GM21390 (cell line): ENCODE data around the gene CASZ1.

Experiments
- ATAC-seq: cut with Tn5 transposase; IDR thresholded peaks from one replicate; pipeline ENCODE4 v1.9.1; 2021; ENCODE audit not compliant: unreplicated experiment

The CASZ1 gene

GRCh38 chr1:10615932-10616671 lies 180.3 kb downstream of the CASZ1 start:
- ATAC-seq: no peak

- ATAC-seq: no peak
These were observed 181.1 kb downstream of the CASZ1 start for GRCh38 chr1:10615332-10615731.

GRCh38 chr1:10614377-10615225 lies 181.8 kb downstream of the CASZ1 start:
- no peak for ATAC-seq

GRCh38 chr1:10613861-10614260 lies 182.6 kb downstream of the CASZ1 start:
- no peak for ATAC-seq

- no peak for ATAC-seq
These were observed 183.1 kb downstream of the CASZ1 start for GRCh38 chr1:10613340-10613739.

GRCh38 chr1:10612436-10613160 lies 183.8 kb downstream of the CASZ1 start:
- ATAC-seq: no peak

GRCh38 chr1:10610901-10611600 lies 185.4 kb downstream of the CASZ1 start:
- no peak for ATAC-seq

GRCh38 chr1:10608690-10609089 lies 187.8 kb downstream of the CASZ1 start:
- ATAC-seq: no peak

- no peak for ATAC-seq
These were observed 189.2 kb downstream of the CASZ1 start for GRCh38 chr1:10607228-10607627.

- ATAC-seq: no peak
These were observed 190.4 kb downstream of the CASZ1 start for GRCh38 chr1:10606064-10606463.

GRCh38 chr1:10604966-10605365 lies 191.5 kb downstream of the CASZ1 start:
- no peak for ATAC-seq

- no peak for ATAC-seq
These were observed 193.5 kb downstream of the CASZ1 start for GRCh38 chr1:10602936-10603335.

- ATAC-seq: no peak
These were observed 194.9 kb downstream of the CASZ1 start for GRCh38 chr1:10601342-10602070.

GRCh38 chr1:10599194-10599861 lies 197.1 kb downstream of the CASZ1 start:
- ATAC-seq: no peak

- ATAC-seq: no peak
These were observed 198.1 kb downstream of the CASZ1 start for GRCh38 chr1:10598389-10598702.

- ATAC-seq: no peak
These were observed 198.7 kb downstream of the CASZ1 start for GRCh38 chr1:10597492-10598388.

GRCh38 chr1:10596780-10597179 lies 199.7 kb downstream of the CASZ1 start:
- ATAC-seq: no peak

GRCh38 chr1:10594595-10595223 lies 201.7 kb downstream of the CASZ1 start:
- ATAC-seq: no peak
